ENCODE results near the gene GLT1D1. TPM values are rescaled to one million over a fixed set of nuclear protein-coding genes. Genes with fewer than 3 reads are reported as not detected.
A peak's percentile ranks its signal among the peaks of the same experiment; 100 is the strongest.

The GLT1D1 gene
- total RNA-seq, 1 experiment from 2014 or later, result not detected

DNA sequence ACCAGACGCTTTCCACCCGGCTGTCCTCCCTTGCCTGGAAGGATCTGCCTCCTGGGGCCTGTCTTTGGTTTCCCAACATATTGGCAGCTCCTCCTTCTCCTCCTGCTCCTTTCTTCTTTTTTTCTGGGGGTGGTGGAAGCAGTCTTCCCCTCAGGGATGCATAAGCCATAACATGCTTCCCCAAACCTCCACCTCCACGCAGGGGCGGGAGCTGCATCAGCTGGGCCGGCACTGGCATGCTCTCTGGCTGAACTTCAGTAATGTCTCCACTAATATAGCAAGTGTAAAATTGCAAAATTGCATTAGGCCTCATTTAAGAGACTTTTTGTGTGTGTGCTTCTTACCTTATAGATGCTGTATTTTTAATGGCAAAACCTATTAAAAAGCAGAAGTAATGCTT, 58.6 kb downstream of the GLT1D1 start:
- no peak for DNase-seq (ENCODE audit: low read depth)

GRCh38 chr12:128914908-128915563, 61.8 kb downstream of the GLT1D1 start:
- no peak for DNase-seq (ENCODE audit: low read depth)

GRCh38 chr12:128916425-128916824, 63.1 kb downstream of the GLT1D1 start:
- no peak for DNase-seq (ENCODE audit: low read depth)

DNA sequence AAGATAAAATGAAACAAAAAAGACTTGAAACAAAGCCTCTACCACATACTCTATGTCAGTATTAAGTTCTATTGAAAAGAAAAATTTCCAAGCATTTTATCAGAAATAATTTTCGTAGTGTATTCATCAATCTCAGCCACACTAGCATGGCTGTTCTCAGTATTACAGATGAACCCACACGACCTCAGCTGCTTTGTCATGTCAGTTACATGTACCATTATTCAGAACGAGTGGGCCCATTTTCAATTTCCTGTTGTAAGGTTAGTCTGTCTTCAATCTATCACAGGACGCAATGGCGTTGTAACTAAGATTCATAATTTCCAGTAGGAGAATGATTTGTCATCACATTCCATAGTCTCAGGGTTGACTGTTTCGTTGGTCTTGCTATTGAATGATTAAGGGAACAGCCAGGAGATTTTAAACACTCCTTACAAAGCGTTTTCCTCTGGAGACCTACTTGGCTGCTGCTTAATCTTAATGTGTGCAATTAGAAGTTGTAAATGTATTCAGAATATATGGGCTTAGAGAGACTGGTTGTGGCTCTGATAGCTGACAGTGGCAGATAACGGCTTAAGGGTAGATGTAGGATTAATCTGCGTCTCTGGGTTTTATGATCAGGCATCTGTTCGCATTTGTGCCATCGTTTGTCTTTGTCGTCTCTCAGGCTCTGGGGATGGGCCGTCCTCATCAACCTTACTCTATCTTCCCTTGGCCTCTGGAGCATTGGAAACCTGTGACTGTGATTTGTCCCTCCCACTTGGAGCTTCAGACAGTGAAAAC, 65.4 kb downstream of the GLT1D1 start:
- no peak for DNase-seq (ENCODE audit: low read depth)

DNA sequence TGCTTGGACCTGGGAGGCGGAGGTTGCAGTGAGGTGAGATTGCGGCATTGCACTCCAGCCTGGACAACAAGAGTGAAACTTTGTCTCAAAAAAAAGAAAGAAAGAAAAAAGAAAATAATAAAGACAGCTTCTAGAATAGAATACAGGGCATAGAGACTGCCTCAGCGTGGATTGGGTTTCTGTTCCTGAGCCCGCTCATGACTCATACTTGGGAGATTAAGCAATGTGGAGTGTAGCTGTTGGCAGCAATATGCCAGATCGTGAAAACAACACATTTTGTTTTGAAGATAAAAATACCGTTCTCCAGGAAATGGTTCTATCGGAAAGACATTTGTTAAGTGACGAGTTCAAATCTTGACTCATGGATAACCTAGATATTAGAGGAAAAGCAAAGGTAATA, 67.2 kb downstream of the GLT1D1 start:
- peak; percentile 59 for DNase-seq (ENCODE audit: low read depth)

DNA sequence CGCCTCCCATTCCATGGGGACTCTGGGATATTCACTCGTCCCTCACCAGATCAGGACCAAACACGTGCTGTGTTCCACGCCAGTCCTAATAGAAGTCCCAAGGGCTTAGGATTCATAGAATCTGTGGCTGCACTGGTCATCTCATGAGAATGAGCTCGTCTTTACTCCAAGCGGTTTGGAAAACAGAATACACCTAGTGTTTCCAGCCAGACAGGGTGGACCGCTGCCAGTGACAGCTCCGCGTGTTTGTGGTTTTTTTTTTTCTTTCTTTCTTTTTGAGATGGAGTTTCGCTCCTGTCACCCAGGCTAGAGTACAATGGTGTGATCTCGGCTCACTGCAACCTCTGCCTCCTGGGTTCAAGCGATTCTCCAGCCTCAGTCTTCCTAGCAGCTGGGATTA, 75.1 kb downstream of the GLT1D1 start:
- no peak for DNase-seq (ENCODE audit: low read depth)

DNA sequence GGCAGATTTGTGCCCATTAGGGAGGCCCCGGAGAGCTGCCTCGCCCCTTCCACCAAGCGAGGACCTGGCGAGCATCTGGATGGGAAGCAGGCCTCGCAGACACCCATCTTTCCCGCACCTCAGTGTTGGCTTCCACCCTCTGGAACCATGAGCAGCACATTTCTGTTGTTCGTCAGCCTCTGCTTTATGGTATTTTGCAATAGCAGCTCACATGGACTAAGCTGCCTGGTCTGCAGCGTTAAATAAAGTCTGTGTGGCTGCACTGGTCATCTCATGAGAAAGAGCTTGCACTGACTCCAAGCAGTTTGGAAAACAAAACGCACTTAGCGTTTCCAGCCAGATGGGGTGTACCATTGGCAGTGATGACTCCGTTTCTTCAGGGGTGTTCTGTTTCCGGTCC, 75.8 kb downstream of the GLT1D1 start:
- DNase-seq (ENCODE audit: low read depth), result no peak

DNA sequence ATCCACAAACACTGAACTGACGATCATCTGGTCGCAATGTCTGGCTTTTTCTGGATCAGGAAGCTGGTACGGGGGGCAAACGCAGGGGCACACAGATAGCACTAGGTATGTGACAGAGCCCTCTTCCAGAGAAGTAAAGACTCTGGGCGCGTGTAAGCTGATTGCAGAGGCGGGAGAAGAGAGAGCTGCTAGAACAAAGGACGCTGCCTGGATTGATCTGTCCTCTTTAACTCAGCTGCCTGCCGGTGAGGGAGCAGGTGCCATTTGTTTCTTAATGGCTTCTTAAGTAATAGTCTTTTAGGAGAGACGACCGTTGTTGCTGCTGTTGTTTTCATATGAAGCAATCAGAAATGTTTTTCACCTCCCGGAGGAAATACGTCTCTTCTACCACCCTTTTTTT, 77.3 kb downstream of the GLT1D1 start:
- no peak for DNase-seq (ENCODE audit: low read depth)

DNA sequence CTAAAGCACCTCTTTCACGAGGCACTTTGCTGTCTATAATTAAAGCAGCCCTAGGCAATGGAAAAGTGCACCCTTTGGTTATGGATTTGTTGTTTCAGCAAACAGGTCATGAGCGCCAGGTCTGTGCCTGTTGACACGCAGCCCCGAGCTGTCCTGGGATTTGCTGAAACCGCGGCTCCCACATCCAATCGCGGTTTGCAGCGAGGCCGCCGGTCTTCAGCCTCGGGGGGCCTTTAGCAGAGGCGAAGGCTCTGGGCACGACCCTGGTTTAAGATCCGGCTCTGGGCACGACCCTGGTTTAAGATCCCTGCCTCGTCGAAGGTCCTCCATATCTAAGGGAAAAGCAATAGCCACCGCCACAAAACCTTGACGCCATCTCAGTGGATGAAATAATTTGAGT, 79.2 kb downstream of the GLT1D1 start:
- DNase-seq (ENCODE audit: low read depth), result no peak

DNA sequence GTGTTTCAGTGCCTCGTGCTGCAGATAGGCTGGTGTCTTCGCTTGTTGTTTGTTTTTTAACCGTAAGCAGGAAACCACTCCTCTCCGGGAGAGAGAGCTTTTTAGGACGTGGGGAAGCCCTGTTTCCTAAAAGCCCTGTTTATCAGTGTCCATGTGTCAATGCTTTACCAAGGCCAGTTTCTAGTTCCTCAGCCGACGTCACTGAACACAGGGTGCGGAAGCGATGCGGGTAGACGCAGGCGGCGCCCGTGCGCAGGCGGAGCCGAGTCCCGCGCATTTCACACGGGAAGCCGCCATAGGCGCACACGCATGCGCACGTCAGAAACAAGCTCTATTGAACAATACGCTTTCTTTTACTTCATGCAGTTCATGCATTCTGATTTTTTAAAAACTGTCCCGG, 79.8 kb downstream of the GLT1D1 start:
- no peak for DNase-seq (ENCODE audit: low read depth)

DNA sequence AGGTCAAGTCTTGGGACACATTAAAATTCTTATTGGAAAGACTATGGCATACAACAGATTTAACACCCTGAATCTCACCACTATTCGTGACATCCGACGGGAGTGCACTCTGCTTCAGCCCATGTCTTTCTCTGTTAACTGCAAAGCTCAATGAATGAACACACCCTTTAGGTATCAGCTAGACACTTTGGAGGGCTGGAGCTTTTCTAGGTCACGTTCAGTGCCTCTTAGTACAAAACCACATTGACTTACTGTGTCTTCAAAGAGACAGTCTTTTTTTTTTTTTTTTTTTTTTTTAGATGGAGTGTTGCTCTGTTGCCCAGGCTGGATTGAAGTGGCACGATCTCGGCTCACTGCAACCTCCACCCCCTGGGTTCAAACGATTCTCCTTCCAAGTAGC, 80.6 kb downstream of the GLT1D1 start:
- no peak for DNase-seq (ENCODE audit: low read depth)

DNA sequence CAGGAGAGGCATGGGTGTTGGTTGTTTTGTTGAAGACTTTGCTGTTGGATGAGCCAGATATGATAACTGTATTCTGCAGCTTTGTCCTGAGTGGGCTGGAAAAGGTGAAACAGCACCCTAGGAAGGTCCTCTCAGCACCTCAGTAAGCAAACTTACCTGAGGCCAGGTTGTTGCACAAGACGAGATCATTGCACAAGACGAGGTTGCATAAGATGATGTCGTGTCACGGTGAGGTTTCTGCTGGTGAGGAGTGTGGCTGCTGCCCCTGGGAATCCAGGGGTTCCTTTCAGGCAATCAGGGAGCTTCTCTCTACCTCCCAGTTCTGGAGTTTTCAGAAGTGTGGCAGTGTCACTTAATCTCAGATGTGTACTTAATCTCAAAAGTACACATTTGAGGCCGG, 85.6 kb downstream of the GLT1D1 start:
- no peak for DNase-seq (ENCODE audit: low read depth)

- DNase-seq (ENCODE audit: low read depth), result no peak
Measured at GRCh38 chr12:128940090-128940888, 87.0 kb downstream of the GLT1D1 start.

DNA sequence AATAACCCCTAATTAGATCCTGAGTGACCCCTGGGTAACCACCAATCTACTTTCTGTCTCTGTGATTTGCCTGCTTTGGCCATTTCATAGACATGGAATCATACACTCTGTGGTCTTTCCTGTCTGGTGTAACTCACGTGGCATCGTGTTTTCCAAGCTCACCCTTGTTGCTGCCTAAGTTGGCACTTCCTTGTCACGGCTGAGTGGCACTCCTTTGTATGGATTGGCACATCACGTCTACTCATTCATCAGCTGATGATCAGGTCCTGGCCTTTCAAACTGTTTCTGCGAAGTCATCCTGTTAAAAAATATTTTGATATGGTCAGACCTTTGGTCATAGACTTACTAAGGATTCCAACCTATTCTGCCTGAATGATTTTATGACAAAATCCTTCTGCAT, 87.7 kb downstream of the GLT1D1 start:
- DNase-seq (ENCODE audit: low read depth), result no peak

DNA sequence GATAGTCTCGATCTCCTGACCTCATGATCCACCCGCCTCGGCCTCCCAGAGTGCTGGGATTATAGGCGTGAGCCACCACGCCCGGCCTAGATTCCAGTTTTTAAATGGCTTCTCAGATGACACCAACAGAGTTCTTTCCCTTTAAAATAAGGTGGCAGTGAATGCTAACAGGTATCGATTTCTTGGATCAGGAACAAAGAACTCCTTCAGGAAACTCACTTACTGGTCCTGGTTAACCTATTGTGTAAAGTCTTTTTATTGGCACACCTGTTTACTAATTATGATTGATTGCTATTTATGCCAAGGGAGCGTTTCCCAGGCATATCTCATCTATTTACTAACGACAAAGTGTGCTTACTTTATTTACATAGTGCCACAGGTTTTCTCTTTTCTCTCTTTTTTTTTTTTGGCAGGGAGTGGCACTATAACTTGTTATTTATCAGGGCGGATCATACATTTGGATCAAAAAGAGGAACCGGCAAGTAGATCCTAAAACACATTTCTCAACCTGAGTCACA, 89.7 kb downstream of the GLT1D1 start:
- no peak for DNase-seq (ENCODE audit: low read depth)

GRCh38 chr12:128944956-128945355, 91.7 kb downstream of the GLT1D1 start:
- DNase-seq (ENCODE audit: low read depth), result no peak

GRCh38 chr12:128947209-128947608, 93.9 kb downstream of the GLT1D1 start:
- no peak for DNase-seq (ENCODE audit: low read depth)

GRCh38 chr12:128949086-128949485, 95.8 kb downstream of the GLT1D1 start:
- DNase-seq (ENCODE audit: low read depth), result no peak

GRCh38 chr12:128951448-128951847, 98.2 kb downstream of the GLT1D1 start:
- DNase-seq (ENCODE audit: low read depth), result peak; percentile 39

GRCh38 chr12:128956755-128957154, 103.5 kb downstream of the GLT1D1 start:
- DNase-seq (ENCODE audit: low read depth), result no peak

DNA sequence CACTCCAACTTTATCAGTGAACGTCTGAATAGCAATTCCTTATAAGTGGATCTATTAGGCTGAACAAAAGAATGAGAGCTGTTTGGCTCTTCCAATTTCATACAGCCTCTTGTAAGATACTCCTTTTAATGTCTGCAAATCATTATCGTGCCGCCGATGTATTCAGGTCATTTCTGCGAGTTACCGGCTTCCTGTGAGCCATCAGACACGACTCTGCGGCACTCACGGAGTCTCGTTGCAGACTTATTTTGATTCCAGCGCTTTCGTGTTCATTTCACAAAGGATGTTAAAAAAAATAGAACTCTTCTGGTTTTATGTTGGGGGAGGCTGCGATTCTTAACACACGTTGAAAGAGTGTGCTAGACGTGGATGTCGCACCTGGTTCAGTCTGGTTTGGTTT, 106.6 kb downstream of the GLT1D1 start:
- no peak for DNase-seq (ENCODE audit: low read depth)

DNA sequence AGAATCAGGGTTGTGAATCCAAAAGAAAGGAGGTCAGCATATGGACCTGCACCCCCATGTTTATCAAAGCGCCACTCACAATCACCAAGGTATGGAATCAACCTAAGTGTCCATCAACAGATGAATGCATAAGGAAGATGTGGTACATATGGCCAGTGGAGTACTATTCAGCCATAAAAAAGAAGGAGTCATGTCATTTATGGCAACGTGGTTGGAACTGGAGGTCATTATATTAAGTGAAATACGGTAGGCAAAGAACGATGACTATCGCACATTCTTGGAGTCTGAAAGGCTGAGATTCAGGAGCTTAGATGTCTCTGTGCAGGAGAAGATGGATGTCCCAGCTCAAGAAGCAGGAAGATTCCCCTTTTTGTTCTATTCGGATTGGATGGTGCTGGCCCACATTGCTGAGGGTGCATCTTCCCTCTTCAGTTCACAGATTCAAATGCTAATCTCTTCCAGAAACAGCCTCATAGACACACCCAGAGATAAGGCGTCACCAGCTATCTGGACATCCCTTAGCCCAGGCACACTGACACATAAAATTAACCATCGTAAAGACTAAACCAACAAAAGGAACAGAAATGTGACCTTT, 108.1 kb downstream of the GLT1D1 start:
- no peak for DNase-seq (ENCODE audit: low read depth)

Data from HT1080 (cell line).